ENCODE results near the gene GALE. TPM values are rescaled to one million over a fixed set of nuclear protein-coding genes. Genes with fewer than 3 reads are reported as not detected.

Gene GALE
- total RNA-seq, 2 experiments from 2014 or later: 16.8 to 17.9 TPM

DNA sequence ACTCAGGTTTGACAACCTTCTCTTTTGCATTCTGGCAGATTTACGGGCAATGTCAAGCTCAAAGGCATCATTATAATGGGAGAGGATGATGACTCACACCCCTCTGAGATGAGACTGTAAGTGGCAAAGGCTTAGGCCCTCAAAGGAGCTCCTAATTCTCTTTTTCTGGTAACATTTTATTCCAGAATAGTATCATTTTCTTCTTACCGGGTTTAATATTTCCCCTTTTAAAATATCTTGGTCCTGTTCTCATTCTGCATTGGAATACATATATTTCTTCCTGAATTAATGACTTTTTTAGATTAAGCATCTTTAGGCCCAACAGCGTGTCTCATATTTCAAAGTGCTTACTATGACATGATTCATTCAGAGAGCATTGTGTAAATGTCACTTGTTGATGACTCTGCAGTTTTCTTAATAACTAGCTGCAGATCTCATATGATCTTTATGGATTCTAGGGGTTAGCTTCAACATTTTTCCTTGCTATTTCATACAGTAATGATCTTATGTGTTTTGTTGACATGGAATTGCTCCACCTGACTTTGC is 20.7 kb downstream of the GALE start:
- Histone ChIP-seq H3K27ac (ENCODE audit: low read depth, low read length, poor library complexity, severe bottlenecking) (no peak overlapping the region), H3K36me3 (ENCODE audit: insufficient read depth, low read length) (peaks cover 50% of the 10 kb centered on the region), H3K4me1 (ENCODE audit: insufficient read depth, low read length, poor library complexity, severe bottlenecking) (peaks cover 29% of the 10 kb centered on the region), H2AFZ (ENCODE audit: low read length) (no peak overlapping the region), H3K9me2 (ENCODE audit: insufficient read depth, low read length) (no peaks in the 10 kb centered on the region), H3K4me3 (ENCODE audit: low read depth, low read length, poor library complexity, severe bottlenecking) (peak overlapping the region; percentile 88), H3K4me2 (ENCODE audit: low read length) (peak overlapping the region; percentile 82), H3K9me3 (ENCODE audit: low read length) (no peaks in the 10 kb centered on the region), H4K20me1 (ENCODE audit: insufficient read depth, low read length) (no peaks in the 10 kb centered on the region), H3K79me2 (ENCODE audit: insufficient read depth, low read depth, low read length) (peaks cover 53% of the 10 kb centered on the region)
- intact Hi-C loops (cut with micrococcal nuclease; ENCODE audit: unreplicated experiment): no loop called here
- ChIA-PET POLR2A (interaction anchor here (0.6 to 1.0 kb wide), 5 partner anchors 8 to 236 kb away, joined by 3 to 4 read pairs (median 3); partner anchors contain the start of gene GALE), CTCF (ENCODE audit: unreplicated experiment) (interaction anchor here (0.6 kb wide), 1 partner anchor 8 kb away, joined by 4 read pairs; no protein-coding TSS in a partner anchor)
- TSS peak; percentile 55 for BruUV-seq (replicated peaks)
- no peak for DNase-seq (ENCODE audit: low spot score)
- TF ChIP-seq, protein P1, sequence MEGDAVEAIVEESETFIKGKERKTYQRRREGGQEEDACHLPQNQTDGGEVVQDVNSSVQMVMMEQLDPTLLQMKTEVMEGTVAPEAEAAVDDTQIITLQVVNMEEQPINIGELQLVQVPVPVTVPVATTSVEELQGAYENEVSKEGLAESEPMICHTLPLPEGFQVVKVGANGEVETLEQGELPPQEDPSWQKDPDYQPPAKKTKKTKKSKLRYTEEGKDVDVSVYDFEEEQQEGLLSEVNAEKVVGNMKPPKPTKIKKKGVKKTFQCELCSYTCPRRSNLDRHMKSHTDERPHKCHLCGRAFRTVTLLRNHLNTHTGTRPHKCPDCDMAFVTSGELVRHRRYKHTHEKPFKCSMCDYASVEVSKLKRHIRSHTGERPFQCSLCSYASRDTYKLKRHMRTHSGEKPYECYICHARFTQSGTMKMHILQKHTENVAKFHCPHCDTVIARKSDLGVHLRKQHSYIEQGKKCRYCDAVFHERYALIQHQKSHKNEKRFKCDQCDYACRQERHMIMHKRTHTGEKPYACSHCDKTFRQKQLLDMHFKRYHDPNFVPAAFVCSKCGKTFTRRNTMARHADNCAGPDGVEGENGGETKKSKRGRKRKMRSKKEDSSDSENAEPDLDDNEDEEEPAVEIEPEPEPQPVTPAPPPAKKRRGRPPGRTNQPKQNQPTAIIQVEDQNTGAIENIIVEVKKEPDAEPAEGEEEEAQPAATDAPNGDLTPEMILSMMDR (conservative IDR thresholded peaks at IDR 0.05; ENCODE audit: low read length): no peak
- no peak for TF ChIP-seq EZH2phosphoT487 (IDR thresholded peaks at IDR 0.05; ENCODE audit: borderline replicate concordance, low read depth, low read length)

DNA sequence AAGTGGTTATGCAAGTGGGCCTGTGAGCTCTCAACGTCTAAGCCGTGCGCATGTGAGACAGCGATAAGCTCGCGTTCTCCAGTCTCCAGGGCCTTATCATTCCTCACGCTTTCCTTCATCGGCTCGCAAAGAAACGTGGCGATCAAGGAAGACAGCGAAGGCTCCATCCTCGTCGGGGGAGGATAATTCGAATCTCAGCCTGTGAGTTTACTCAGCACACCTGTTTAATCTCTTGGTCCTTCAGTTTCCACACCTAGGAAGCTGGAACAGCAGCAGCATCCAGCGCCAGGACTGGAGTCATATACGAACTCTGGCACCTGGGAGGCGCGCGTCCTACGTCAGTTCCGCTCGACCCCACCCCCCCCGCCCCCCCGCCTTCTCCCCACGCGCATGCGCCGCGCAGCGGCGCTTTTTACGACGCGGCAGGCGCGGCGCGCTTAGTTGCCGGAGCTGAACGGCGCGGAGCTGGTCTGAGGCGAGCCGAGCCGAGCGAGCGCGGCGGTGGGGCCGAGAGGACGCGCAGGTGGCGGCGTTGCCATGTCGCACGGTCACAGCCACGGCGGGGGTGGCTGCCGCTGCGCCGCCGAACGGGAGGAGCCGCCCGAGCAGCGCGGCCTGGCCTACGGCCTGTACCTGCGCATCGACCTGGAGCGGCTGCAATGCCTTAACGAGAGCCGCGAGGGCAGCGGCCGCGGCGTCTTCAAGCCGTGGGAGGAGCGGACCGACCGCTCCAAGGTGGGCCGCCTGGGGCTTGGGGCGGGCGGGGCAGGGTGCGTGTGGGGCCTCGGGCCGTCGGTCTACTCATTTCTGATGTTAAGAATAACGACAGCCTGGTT is 22.4 kb downstream of the GALE start, which contains the start of gene PITHD1:
PITHD1 (plus strand) TSS at position 440 of the 836 bp plus-strand sequence; CDS start at position 538, 98 bp downstream.
- peak within 1 kb of the TSS; percentile 84 for H2AFZ ChIP-seq (ENCODE audit: low read length)
- peaks cover 29% of the 10 kb centered on the region for H3K4me1 ChIP-seq (ENCODE audit: insufficient read depth, low read length, poor library complexity, severe bottlenecking)
- H3K79me2 ChIP-seq (ENCODE audit: insufficient read depth, low read depth, low read length): peaks cover 46% of the 10 kb centered on the region
- BruUV-seq (replicated peaks): no TSS peak
- H3K9me3 ChIP-seq (ENCODE audit: low read length): no peaks in the 10 kb centered on the region
- H3K27ac ChIP-seq (ENCODE audit: low read depth, low read length, poor library complexity, severe bottlenecking): peak within 1 kb of the TSS; percentile 47
- CTCF ChIA-PET (ENCODE audit: unreplicated experiment): interaction anchor here (0.8 kb wide), 1 partner anchor 138 kb away, joined by 5 read pairs; no protein-coding TSS in a partner anchor
- H4K20me1 ChIP-seq (ENCODE audit: insufficient read depth, low read length): no peaks in the 10 kb centered on the region
- peak; percentile 93 for DNase-seq (ENCODE audit: low spot score)
- peak within 1 kb of the TSS; percentile 88 for H3K4me3 ChIP-seq (ENCODE audit: low read depth, low read length, poor library complexity, severe bottlenecking)
- POLR2A ChIA-PET: interaction anchor here (0.6 to 2.2 kb wide), 11 partner anchors 10 to 644 kb away, joined by 3 to 7 read pairs (median 4); partner anchors contain the start of gene CNR2
- H3K4me2 ChIP-seq (ENCODE audit: low read length): peak within 1 kb of the TSS; percentile 82
- intact Hi-C loops (cut with micrococcal nuclease; ENCODE audit: unreplicated experiment): loop anchor here (1.0 kb wide), 1 partner anchor 13 kb away; the partner anchor contains the start of gene LYPLA2
- peaks cover 34% of the 10 kb centered on the region for H3K36me3 ChIP-seq (ENCODE audit: insufficient read depth, low read length)
- H3K9me2 ChIP-seq (ENCODE audit: insufficient read depth, low read length): no peaks in the 10 kb centered on the region
- TF ChIP-seq EZH2phosphoT487 (IDR thresholded peaks at IDR 0.05; ENCODE audit: borderline replicate concordance, low read depth, low read length): no peak
- TF ChIP-seq, protein P1 (conservative IDR thresholded peaks at IDR 0.05; ENCODE audit: low read length): no peak

Measured in OCI-LY7 (cell line).